ENCODE measurements around the gene PBX1.
A peak's percentile ranks its signal among the peaks of the same experiment; 100 is the strongest.

PBX1 gene

DNA sequence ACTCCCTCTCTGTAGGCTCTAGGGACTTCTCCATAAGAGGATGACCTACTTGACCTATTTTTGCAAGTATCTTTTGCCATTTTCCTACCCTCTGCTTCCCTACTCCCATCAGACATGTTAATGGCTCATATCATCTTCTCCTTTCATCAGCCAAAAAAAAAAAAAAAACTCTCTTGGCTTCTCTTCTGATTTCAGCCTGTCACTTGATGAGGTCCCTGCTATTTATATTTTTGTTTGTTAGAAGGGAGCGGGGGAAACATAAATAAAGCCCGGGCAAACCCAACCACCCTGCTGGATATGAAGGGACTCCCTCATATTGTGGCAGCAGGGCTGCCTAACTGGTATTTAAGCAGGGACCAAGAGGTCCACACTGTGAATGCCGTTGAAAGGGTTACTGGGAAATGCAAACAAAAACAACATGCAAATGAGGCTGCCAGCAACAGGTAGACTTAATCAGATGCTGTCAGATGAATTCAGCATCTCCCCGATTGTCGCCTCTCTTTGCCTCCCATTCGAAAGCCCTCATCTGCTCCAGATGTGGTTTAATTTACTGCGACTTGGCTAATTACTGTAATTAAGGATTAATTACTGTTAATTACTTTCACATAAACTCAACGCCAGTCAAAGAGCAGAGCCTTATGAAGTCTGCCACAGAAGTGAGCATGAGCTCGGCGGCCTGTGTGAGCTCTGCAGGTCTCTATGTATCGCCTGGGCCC, 172.3 kb downstream of the PBX1 start:
- no peak for FAIRE-seq

- FAIRE-seq: no peak
Observed at GRCh38 chr1:164733070-164733469, 174.1 kb downstream of the PBX1 start.

DNA sequence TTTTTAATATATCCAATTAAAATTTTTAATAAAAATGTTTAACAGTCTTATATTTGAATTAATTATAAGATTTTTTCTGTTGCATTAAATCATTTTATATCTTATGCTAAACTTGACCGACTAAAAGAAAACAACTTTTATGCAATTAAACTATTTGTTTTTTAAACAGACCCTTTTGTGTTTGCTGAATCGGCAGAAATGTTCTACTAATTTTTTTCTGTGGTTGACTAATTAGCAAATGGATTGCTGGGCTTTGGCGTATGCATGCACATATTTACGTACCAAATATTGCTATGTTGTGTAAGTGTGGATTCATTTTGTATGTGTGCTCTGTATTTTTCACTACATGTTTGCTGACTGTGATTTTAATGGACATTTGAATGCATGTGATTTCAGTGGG, 174.8 kb downstream of the PBX1 start:
- peak; percentile 72 for FAIRE-seq

GRCh38 chr1:164735315-164736052, 176.5 kb downstream of the PBX1 start:
- no peak for FAIRE-seq

DNA sequence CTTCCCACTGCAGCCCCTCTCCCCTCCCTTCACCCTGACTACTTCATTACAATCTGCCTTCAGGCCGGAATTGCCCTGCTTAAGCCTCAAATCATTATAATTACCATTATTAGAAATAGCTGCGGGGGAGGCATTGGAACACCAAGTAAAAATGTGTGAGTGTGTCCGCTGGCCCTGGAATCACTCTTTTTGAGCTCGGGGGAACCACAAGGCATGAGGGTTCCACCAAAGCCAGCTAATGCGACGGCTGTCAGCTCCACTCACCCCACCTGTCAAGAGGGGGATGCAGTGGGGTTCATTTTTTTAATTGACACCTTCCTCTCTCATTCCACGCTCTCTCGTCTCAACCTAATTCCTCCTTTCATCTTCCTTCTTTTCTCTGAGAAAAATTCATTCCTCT, 177.2 kb downstream of the PBX1 start:
- FAIRE-seq: no peak

DNA sequence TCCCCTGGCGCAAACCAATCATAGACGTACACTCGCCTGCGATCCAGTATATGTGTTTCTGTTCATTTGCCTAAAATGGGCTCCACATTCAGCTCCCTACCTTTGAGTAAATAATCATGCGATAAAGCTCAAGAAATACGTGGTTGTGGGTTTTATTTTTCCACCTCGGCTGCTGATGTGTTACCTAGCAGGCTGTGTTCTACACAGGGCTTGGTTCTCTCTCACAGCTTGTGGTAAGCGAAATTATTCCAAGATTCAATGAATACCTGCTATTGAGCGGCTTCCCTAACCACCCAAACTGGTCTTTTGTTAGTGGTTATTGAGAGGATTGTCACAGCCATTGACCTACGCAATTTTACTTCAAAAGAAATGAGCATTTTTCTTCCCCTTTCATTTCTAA, 180.2 kb downstream of the PBX1 start:
- FAIRE-seq: no peak

DNA sequence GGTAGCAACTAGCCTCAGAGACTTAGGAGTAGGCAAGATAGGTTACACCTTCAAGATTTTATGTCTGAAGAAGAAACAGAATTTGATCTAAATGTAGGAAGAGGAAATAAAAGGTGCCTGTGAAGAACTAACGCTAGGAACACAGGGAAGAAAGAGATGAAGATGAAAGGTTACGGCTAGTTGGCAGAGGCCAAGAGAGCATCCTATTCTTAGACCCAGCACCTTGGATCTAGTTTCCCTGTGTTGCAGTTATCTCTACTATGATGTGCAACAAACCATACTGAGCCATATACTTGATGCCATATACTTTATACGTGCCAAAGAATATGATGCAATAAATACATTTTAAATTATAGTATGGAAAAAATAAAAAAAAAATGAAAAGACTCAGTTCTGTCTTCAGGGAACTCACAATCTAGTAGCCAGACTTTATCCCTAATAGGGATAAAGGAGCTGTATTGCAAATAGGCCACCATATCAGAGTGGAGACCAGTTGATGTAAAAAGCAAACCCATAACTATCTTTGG, 181.1 kb downstream of the PBX1 start:
- FAIRE-seq: no peak

- no peak for FAIRE-seq
Observed at GRCh38 chr1:164742745-164743144, 183.8 kb downstream of the PBX1 start.

GRCh38 chr1:164743976-164744375, 185.0 kb downstream of the PBX1 start:
- no peak for FAIRE-seq

GRCh38 chr1:164745736-164746135, 186.8 kb downstream of the PBX1 start:
- no peak for FAIRE-seq

DNA sequence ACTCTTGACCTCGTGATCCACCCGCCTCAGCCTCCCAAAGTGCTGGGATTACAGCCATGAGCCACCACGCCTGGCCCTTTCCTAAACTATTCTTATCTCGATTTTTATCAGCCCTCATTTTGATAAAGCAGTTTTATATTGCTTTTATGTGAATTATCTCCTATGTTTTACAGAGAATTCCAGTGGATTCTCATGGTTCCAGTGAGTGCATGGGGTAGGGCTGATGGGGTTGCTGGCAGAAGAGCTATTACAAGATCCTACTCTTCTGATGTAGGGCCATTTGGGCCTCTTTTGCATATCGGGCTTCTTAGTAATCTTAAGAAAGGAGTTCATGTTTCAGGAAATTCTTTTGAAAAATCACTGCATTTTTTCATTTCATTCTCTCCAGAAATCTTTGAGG, 187.6 kb downstream of the PBX1 start:
- FAIRE-seq: no peak

GRCh38 chr1:164748253-164748899, 189.4 kb downstream of the PBX1 start:
- peak; percentile 72 for FAIRE-seq

DNA sequence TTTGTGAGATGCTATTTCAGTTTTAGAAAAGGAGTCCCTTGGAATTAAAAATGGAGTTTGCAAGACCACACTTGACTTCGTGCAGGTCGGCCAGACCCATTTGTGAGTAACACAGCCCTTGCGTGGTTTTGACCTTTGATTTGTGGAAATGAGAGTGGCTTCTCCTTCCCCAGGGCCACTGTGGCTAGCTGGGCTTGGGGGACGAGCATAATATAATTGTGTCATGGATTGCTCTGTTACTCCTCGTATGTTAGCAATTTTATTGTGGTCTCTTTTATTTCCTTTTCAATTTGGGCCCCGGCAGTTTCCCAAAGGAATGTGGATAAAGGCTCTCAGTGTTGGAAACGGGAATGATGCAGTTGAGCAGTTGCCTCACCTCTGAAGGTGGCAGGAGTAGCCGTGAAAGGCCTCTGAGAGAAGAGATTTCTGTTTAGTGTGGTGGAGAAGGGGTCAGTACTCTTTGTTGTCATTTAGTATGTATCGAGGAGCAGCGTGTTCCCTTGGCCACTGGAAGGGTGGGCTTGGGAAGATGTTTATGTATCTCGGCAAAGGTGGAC, 194.6 kb downstream of the PBX1 start:
- FAIRE-seq: no peak

- FAIRE-seq: no peak
Observed at GRCh38 chr1:164754088-164754600, 195.2 kb downstream of the PBX1 start.

DNA sequence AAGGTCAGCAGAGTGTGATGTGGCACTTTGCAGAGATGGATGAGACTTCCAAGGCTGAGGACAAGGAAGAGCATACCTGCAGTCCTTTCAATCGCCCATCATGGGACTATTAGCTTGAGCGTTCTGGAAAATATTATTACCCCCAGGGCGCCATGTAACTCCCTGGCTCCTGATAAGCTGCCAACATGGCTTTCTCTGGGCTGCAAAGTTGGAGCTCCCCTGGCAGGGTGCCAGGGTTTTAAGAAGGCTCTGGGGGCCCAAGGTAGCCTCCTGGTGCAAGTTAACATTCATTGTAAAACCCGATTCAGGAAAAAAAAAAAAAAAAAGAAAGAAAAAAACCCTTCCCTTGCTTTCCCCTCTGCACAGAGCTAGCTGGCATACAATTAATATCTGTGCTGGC, 196.7 kb downstream of the PBX1 start:
- no peak for FAIRE-seq

- FAIRE-seq: no peak
Observed at GRCh38 chr1:164756741-164757140, 197.8 kb downstream of the PBX1 start.

GRCh38 chr1:164757625-164758024, 198.6 kb downstream of the PBX1 start:
- peak; percentile 95 for FAIRE-seq

DNA sequence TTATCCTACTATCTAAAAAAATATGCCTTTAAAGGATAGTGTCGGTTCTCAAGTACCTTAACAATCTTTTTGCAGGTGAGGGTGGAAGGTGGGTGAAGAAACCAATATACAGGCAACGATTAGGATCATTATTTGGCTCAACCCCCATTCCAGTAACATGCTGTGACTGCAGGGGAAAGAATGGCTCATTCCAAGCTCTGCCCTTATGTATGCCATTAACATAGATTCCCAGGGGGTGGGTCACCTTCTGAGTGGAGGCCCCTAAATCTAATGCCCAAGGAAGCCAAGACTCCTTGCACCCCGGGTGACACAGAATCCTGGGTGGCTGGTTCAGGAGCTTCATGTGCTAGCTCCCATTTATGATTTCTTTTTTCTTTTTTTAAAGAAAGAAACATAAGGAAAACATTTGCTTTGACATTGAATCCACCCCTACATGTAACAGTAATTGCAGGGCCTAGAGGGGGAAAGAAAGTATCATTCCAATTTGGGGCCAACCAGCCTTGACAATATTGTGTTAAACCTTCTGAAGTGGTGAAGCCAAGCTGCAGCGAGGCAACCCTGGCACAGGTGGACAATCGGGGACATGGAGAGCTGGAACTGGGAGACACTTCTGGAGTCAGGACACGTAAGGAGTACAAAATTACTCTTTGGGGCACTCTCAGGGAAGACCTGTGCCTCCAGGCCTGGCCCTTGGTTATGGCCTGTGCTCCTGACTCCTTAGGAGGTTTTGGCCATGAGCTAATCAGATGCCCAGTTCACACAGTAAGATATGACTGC, 200.3 kb downstream of the PBX1 start:
- FAIRE-seq: no peak

GRCh38 chr1:164759979-164760469, 201.0 kb downstream of the PBX1 start:
- no peak for FAIRE-seq

- FAIRE-seq: peak; percentile 98
Observed at GRCh38 chr1:164760569-164760968, 201.6 kb downstream of the PBX1 start.

DNA sequence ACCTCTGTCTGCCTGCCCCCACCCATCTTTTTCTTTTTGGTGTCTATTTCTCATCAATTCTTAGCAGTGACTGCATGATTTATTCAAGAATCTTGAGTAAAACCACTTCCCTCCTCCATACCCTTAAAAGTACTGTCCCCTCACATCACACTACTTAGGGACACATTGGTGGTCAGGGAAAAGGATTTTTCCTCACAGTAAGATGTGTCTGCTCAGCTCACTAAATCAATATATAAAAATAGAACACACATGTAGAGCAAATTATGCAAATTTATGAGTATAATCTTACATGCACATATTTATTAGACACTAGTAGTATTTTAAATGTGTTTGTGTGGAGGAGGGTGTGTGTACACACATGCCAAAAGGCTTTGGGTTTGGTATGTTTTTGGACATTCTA, 202.0 kb downstream of the PBX1 start:
- no peak for FAIRE-seq

GRCh38 chr1:164763098-164763497, 204.1 kb downstream of the PBX1 start:
- FAIRE-seq: no peak

Data from endometrium (tissue), 2 donors.